ENCODE measurements around the gene ACLY. TPM values are rescaled to one million over a fixed set of nuclear protein-coding genes. Genes with fewer than 3 reads are reported as not detected.
A peak's percentile ranks its signal among the peaks of the same experiment; 100 is the strongest.
"Not testable (repeated sequence)": the region's sequence is repeated elsewhere in the genome, so short reads cannot be mapped to it uniquely, and the experiment has no call there.

Gene ACLY
- total RNA-seq, 1 experiment from 2014 or later: 226 TPM

DNA sequence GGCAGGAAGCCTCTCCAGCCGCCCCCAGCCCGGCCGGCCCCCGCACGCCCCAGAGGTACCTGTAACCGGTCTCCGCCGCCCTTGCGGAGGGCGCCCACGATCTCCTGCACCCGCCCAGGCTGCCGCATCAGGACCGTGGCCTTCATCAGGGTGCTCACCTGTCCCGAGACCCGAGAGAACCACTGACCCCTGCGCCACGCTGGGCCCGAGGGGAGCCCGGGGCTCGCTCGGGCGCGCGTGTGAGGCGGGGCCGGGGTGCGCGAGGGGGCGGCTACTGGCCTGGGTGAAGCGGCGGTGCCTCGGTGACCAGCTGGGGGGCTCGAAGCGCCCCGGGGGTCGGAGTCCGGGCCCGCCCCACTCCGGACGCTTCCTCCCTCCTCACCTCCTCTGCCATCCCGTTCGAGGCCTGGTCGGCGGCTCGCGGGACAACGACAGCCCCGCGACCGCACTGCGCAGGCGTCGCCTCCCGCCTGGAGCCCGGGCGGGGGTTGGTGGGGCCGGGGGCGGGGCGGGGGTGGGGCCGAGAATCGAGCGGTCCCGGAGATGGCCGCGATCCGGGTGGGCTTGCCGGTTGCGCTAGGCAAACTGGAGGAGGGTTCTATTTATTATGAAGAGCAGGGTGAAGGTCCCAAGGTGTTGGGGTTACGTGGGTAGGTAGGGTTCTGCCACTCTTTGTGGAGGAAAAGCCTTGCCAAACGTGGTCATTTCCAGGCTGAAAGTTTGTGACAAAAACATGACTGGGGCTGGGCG is 82.8 kb downstream of the ACLY start, which contains the start of gene NT5C3B:
Gene NT5C3B (minus strand): TSS at position 433 of the 750 bp plus-strand sequence. CDS start 39 bp downstream, at position 394.
- DNase-seq (ENCODE audit: low read depth): peak; percentile 38

DNA sequence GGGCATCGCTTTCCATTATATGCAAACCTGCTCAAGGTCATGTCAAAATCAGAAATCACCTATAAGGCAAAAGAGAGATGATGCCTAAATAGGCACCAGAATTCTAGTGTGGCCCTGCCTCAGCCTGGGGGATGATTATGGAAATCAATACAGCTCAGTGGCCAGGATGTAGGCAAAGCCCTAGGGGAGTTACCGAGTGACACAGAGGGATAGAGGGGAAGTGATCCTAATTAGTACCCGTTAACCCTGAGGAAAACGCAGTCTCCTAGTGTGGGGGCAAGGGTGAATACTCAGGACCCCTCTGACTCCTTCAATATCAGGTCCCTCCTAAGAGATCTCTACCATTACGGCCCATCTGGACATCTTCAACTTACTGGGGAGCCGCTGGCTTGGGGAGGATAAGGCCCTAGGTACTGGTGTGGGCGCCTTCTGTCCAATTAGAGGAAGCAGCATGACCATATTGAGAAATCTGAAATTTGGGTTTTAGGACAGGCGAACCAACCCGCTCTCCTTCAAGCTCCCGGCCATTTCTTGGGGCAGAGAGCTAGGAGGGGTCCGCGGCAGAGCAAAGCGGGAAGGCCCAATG is 83.4 kb downstream of the ACLY start:
- no peak for DNase-seq (ENCODE audit: low read depth)

DNA sequence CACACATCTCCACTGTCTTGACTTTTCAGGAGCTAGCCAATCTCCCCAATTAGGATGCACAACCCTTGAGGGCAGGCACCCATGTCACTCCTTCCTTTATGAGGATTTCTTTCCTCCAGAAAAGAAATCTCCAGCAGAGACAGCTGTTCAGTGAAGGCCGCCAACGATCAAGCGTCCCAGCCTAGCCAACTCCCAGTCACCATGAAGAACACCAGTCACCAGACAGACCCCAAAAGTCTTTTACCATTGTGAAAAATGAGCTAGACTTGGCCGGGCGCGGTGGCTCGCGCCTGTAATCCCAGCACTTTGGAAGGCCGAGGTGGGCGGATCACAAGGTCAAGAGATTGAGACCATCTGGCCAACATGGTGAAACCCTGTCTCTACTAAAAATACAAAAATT is 88.8 kb downstream of the ACLY start:
- not testable (repeated sequence) for DNase-seq (ENCODE audit: low read depth)

DNA sequence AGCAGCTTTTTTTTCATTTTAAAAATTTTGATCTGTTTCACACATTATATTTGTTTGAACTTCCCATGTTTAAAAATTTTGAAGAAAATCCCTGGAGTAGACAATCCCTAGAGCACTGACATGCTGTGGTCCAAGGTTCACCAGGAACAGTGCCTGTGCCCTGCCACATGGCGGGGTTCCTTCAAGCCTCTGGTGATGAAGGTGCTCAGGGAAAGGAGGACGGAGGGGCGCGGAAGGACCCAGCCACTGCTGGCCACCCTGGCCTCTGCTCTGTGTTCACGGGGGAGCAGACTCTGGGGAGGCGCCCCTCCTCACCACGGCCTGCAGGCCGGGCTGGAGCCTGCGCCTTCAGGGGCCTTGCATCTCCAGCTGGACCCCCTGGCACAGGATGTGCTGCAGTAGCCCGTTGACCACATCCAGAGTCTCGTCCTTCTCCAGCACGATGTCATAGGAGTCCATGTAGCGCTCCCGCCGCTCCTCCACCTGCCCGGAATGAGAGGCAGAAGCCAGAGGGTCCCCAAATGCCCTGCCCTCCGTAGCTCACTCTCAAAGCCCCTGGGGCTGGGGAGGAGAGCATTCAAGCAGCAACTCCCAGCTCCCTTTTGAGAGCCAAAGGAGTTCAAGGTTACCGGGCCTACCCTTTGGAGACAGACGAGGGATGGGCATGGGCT is 93.4 kb downstream of the ACLY start:
- DNase-seq (ENCODE audit: low read depth): no peak

- DNase-seq (ENCODE audit: low read depth): no peak
Observed at GRCh38 chr17:41824086-41824485, 94.7 kb downstream of the ACLY start.

DNA sequence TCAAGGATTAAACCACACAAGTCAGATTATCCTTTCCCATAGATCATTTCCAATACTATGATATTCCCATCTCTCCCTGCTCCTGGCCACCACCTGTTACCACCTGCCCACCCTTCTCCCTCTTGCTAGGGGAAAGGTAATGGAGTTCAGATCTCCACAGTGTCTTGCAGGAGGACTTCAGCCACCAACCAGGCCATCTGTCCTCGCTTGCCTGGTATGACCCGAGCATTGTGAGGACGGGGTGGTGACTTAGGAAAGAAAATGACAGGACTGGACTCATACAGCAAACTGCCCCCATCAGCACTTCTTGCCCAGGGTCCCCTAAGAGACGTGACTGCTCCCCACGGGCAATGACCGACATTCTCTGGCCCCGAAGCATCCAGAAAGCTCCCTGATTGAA is 95.2 kb downstream of the ACLY start:
- no peak for DNase-seq (ENCODE audit: low read depth)

GRCh38 chr17:41823141-41823524 is 95.6 kb downstream of the ACLY start:
- DNase-seq (ENCODE audit: low read depth): no peak

DNA sequence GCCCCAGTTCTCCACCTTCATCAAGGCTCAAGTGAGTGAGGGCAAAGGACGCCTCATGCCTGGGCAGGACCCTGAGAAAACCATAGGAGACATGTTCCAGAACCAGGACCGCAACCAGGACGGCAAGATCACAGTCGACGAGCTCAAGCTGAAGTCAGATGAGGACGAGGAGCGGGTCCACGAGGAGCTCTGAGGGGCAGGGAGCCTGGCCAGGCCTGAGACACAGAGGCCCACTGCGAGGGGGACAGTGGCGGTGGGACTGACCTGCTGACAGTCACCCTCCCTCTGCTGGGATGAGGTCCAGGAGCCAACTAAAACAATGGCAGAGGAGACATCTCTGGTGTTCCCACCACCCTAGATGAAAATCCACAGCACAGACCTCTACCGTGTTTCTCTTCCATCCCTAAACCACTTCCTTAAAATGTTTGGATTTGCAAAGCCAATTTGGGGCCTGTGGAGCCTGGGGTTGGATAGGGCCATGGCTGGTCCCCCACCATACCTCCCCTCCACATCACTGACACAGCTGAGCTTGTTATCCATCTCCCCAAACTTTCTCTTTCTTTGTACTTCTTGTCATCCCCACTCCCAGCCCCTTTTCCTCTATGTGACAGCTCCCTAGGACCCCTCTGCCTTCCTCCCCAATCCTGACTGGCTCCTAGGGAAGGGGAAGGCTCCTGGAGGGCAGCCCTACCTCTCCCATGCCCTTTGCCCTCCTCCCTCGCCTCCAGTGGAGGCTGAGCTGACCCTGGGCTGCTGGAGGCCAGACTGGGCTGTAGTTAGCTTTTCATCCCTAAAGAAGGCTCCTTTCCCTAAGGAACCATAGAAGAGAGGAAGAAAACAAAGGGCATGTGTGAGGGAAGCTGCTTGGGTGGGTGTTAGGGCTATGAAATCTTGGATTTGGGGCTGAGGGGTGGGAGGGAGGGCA is 96.3 kb downstream of the ACLY start:
- DNase-seq (ENCODE audit: low read depth): no peak

DNA sequence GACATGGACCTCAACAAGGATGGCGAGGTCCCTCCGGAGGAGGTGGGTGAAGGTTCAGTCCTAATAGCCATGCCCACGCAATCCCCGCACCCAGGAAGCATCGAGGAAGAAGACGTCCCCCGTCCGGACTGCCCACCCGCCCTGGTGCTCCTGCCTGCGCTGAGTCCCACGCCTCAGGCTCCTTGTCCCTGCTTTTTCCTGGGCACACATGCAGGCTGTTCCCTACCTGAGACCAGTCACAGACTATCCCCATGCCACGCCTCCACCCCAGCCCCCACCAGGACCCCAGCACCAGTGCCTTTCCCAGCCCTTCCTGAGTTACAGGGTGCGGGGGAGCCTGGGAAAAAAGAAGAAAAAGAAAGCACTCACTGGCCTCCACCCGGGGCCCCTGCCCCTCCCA is 97.0 kb downstream of the ACLY start:
- DNase-seq (ENCODE audit: low read depth): no peak

- DNase-seq (ENCODE audit: low read depth): no peak
Observed at GRCh38 chr17:41818024-41818423, 100.7 kb downstream of the ACLY start.

Small RNA genes within 50 kb of the gene (small RNA-seq; reads per million reads assigned to genes)
- gene AC125257.2: not detected

Other genes starting within 250 kb of the ACLY start
- 78.2 and 312 TPM in 2 replicates for gene EIF1, start 230.1 kb downstream of the ACLY start, total RNA-seq (2014; rRNA removed; shearing (Covaris generic))
- not detected in 2 replicates for gene GAST, start 206.6 kb downstream of the ACLY start, total RNA-seq (2014; rRNA removed; shearing (Covaris generic))
- 0.10 TPM in 1 of 2 replicates, not detected in the other for gene HAP1, start 184.3 kb downstream of the ACLY start, total RNA-seq (2014; rRNA removed; shearing (Covaris generic))
- 1.6 and 4.0 TPM in 2 replicates for gene JUP, start 132.2 kb downstream of the ACLY start, total RNA-seq (2014; rRNA removed; shearing (Covaris generic))
- gene P3H4, start 107.0 kb downstream of the ACLY start, total RNA-seq (2014; rRNA removed; shearing (Covaris generic)): 71.9 and 75.5 TPM in 2 replicates
- gene FKBP10, start 105.9 kb downstream of the ACLY start, total RNA-seq (2014; rRNA removed; shearing (Covaris generic)): 199 and 204 TPM in 2 replicates
- gene NT5C3B, start 82.7 kb downstream of the ACLY start, total RNA-seq (2014; rRNA removed; shearing (Covaris generic)): 56.2 and 73.8 TPM in 2 replicates
- not detected in 2 replicates for gene KLHL10, start 81.1 kb downstream of the ACLY start, total RNA-seq (2014; rRNA removed; shearing (Covaris generic))
- 25.1 and 26.3 TPM in 2 replicates for gene KLHL11, start 53.5 kb downstream of the ACLY start, total RNA-seq (2014; rRNA removed; shearing (Covaris generic))
- gene ODAD4, start 11.7 kb upstream of the ACLY start, total RNA-seq (2014; rRNA removed; shearing (Covaris generic)): 0.10 TPM in 1 of 2 replicates, not detected in the other
- gene CNP, start 47.8 kb upstream of the ACLY start, total RNA-seq (2014; rRNA removed; shearing (Covaris generic)): 41.7 and 66.7 TPM in 2 replicates
- 133 and 150 TPM in 2 replicates for gene DNAJC7, start 98.5 kb upstream of the ACLY start, total RNA-seq (2014; rRNA removed; shearing (Covaris generic))
- gene NKIRAS2, start 101.1 kb upstream of the ACLY start, total RNA-seq (2014; rRNA removed; shearing (Covaris generic)): 47.5 and 53.2 TPM in 2 replicates
- gene C17orf113, start 131.7 kb upstream of the ACLY start, total RNA-seq (2014; rRNA removed; shearing (Covaris generic)): 0.23 TPM in 2 replicates
- gene ZNF385C, start 179.5 kb upstream of the ACLY start, total RNA-seq (2014; rRNA removed; shearing (Covaris generic)): not detected in 2 replicates
- gene DHX58, start 193.8 kb upstream of the ACLY start, total RNA-seq (2014; rRNA removed; shearing (Covaris generic)): 4.9 and 5.7 TPM in 2 replicates
- 19.6 and 28.0 TPM in 2 replicates for gene KAT2A, start 202.4 kb upstream of the ACLY start, total RNA-seq (2014; rRNA removed; shearing (Covaris generic))
- 0.23 TPM in 1 of 2 replicates, not detected in the other for gene HSPB9, start 203.9 kb upstream of the ACLY start, total RNA-seq (2014; rRNA removed; shearing (Covaris generic))
- gene RAB5C, start 236.0 kb upstream of the ACLY start, total RNA-seq (2014; rRNA removed; shearing (Covaris generic)): 137 and 277 TPM in 2 replicates